NAMALWA (cell line): Measurements from ENCODE around the gene NPHP4.

ENCODE experiments used
- DNase-seq: peaks from one replicate; pipeline ENCODE4 v3.0.0-alpha.2; 2015; ENCODE audit warnings: low spot score

The NPHP4 gene

DNA sequence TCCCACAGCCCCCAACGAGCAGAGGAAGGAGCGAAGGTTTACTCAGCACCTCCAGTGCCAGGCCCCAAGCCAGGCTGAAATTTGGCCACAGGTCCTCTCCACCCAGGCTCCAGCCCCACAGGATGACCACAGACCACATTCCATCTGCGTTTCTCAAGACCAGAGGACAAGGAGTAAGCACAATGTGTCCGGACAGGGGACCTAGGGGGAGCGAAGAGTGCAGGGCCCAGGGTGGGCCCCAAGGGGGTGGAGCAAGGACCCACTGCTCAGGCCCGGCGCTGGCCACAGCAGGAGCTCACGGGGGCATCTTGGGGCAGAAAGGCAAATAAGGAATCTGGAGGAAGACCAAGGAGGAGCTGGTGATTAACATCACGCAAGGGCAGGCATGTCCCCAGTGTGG, 100.5 kb downstream of the NPHP4 start:
- DNase-seq: no peak

DNA sequence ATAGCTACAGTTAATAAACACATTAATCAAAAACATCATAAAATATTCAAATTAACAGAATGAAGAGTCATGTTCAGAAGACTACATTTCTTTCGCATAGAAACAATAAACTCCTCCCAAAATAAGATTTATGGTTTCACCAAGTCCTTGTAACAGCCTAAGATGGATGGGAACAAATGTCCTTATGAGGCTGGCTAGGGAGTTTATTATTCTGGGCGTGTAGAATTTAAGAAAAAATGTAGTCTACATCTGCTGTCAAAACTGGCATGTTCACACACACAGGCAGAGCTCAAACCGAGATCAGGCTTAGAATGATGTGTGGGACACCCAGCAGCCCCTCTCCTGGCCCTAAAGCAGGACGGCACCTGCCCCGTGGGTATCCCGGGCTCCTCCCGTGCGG, 101.1 kb downstream of the NPHP4 start:
- DNase-seq: no peak

DNA sequence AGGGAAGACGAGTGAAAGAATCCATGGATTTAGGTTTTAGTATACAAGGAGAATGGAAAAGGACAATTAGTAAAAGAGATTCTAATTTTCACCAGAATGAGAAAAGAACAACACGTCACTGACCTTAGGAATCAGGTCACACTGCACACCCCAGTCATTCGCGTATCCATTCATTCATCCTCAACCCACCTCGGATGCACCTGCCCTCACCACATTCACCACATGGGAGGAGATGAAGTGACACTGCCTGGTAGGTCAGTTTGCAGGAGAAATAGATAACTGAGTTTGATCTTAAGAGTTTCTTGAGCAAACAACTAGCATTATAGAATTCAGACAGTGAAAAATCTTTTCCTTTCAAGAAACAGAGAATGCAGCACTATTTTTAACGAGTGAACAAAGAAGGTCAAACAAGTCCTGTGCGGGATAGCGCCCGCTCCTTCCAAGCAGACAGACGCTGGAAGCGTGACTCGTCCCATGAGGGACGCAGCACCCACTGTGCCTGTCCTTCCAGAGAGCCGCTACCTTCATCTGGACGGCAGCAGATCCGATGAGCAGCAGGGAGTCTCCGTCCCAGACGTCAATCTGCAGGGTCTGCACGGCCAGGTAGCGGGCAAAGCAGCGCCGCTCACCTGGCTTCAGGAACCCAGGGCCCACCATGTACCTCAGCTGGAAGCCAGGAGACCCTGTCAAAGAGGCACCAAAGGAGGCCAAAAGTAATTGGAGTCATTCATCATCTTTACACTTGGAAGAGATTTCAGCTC, 101.7 kb downstream of the NPHP4 start:
- no peak for DNase-seq

DNA sequence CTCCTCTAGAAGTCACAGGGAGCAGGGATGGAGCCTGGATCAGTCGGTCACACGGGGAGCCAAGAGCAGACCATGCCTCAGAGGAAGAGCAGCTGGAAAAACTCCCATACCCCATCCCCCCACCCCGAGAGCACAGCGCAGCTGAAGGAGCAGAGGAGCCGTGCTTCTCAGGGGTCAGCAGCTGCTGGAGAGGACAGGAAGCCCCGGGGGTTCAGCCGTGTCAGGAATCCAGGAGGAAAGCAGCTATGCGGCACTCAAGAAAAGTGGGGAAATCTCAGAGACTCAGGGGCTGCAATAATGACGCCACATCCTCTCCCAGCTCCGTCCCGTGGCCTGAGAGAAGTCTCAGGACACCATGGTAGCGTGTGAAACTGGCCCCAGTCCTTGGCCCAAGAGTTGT, 102.3 kb downstream of the NPHP4 start:
- no peak for DNase-seq

DNA sequence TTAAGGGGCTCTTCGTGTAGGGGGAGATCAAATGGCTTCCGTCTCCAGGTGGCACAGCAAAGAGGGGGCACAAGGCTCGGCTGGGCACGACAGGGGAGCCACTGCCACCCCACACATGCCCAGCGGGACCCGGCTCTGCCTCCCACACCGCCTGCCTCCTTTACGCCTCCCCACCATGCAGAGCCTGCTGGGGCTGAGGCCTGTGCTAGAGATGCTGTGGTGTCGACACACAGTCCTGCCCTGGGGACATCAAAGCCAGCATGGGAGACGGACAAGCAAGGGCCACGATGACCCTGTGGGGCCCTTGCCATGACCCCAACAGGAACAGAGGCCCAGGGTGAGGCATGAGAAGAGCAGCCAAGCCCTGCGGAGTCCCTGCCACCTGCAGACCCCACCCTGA, 102.8 kb downstream of the NPHP4 start:
- no peak for DNase-seq

DNA sequence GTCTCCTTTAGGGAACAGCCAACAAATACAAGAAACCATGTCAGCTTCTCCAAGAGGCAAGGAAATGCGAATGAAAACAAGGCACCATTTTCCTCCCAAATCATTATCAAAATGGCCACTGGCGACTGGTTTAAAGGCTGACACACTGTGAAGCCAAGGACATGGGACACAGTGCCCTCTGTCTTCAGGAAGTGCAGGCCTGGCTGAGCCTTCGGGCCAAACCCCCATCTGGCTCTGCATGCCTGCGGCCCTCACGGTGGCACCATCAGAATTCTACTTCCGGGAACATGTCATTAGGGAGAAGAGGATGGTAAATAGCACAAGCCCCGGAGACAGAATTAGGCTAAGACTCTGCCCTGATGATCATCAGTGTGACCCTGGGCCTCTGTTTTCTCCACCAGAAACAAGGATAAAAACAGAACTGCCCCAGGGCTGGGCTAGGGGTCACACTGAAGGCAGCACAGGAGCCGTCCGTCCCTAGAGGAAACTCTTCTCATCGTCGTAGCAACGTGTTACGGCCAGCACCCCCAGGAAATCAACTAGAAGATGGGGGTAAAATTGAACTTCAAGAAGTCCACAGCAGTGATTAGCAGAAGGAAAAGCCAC, 103.5 kb downstream of the NPHP4 start:
- DNase-seq: no peak

DNA sequence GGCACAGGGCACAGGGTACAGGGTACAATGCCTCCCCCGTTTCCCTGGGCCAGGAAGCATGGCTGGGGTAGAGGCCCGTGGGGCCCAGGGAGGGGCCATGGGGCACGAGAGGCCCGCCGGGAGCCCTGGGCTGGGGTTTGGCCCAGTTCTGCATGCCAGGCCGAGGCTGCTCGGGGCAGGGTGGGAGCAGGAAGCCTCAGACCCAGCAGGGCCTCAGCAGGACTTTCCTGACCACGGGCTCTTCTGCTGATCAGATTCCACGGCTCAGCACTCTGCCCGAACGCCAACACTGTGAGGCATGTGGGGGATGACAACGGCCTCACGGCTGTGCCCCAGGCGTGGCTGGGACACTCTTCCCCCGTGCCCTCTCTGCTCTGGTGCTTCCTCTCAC, 104.3 kb downstream of the NPHP4 start:
- no peak for DNase-seq

DNA sequence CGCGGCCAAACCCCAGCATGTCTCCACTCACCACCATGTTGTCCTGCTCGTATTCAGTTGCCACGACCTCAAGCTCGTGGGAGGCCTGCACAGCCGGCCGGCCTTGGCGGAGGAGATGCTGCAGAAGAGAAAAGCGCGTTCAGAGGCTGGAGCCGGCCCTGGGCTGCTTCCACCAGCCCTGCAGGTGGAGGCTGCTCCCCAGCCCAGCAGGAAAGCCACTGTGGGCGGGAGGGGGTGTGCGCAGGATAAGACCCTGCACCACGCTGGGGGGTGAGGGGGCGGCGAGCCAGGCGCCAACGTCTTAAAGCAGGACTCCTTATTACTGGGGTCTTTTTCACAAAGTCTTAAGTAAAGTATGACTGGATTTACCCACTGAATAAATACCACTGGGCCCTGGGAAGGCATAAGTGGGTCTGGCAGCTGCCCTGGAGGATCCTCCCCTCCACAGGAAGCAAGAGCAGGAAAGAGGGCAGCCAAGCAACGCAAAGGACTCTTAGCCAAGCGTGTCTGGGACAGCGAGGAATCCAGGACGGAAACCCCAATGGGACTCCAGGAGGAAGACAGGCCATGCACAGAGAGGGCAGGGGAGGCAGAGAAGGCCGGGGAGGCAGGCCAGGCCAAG, 104.8 kb downstream of the NPHP4 start:
- no peak for DNase-seq

DNA sequence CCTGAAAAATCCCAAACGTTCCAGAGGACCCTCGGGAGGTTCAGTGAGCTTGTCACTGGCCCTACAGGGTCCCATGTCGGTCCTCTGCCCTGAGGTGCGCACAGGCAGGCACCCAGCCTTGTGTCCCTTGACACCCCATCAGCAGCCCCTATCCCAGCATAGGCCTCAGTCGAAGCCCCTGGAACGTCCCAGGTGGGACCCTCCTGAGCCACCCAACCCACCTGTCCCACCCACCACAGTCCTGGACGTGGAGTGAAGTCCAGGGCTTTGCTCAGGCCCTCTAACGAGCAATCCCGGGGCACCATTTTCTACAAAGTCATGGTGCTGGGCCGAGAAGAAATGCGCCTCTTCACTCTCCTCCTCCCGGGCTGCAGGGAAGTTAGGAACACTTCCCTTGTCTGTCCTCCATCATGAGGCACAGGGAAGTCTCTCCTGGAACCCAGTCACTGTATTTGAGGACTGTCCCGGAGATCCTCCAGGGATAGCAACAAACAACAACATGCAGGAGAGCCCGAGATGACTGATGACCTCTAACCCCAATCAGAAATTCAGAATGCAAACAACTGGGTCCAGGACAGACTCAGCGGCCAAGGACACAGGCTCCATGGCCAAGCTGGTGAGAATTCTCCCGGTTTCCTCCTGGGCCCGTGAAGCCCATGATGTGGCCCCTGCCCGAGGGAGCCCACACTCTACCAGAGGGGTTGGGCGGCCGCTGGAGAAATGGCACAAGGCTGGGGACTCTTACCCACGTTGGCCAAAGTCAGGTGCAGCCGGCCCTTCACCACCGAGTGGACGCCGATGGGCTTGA, 105.5 kb downstream of the NPHP4 start:
- DNase-seq: no peak

DNA sequence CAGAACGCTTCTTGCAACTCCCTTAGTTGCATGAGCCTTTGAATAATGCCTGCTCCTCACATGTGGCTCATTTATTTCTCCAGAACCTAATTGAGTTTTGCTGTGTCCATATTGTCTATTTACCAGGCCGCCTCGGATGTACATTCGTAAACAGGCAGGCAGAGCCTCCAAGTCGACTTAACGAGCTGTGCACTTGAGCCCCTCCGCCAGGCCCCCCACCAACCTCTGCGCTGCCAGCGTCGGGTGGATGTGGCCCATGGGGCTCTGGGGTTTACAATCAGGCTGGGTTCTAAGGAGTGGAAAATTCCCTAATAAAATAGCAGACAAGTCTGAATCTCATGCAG, 106.1 kb downstream of the NPHP4 start:
- DNase-seq: no peak

DNA sequence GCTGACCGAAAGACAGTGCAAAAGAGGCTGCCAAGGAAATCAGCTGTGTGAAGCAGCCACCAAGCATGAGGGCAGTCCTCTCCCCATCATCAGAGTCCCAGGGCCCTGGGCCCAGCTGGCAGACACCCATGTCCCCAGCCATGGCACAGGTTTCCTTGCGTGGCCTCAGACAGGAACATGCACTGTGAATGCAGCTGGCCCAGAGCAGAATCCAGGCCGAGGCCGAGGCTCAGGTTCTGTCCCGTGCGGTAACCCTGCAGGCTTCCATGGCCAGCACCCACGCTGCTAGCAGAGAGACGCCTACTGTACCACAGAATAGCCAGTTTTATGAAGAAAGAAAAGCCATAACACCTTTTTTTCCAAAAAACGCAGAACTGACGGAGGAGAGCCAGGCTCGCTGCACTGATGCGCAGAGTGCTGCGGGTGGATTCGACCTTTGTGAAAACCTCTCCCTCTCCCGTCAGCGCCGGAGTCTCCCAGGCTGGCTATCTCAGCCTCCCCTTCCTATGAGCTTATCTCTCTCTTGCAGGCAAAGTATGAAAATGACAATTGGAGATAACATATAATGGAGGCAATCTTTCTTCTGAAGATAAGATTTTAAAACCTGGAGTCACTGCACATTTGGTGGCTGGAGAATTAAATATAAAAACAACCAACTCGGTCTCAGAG, 106.6 kb downstream of the NPHP4 start:
- DNase-seq: no peak

DNA sequence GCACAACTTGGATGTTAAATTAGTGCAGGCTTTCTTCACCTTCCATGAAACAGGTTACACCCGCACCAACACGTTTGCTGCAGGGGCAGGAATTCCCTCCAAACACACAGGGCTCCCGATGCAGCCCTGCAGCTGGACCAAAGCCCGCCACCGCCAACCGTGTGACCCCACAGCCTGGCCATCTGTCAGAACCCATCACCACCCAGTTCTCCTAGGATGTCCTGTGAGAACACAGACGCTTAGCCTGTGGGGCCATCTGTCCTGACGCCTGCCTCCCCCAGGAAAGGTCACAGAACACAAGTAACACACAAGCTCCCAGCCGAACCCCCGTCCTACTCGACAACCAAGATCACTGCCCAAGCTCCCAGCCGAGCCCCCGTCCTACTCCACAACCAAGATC, 108.1 kb downstream of the NPHP4 start:
- no peak for DNase-seq

DNA sequence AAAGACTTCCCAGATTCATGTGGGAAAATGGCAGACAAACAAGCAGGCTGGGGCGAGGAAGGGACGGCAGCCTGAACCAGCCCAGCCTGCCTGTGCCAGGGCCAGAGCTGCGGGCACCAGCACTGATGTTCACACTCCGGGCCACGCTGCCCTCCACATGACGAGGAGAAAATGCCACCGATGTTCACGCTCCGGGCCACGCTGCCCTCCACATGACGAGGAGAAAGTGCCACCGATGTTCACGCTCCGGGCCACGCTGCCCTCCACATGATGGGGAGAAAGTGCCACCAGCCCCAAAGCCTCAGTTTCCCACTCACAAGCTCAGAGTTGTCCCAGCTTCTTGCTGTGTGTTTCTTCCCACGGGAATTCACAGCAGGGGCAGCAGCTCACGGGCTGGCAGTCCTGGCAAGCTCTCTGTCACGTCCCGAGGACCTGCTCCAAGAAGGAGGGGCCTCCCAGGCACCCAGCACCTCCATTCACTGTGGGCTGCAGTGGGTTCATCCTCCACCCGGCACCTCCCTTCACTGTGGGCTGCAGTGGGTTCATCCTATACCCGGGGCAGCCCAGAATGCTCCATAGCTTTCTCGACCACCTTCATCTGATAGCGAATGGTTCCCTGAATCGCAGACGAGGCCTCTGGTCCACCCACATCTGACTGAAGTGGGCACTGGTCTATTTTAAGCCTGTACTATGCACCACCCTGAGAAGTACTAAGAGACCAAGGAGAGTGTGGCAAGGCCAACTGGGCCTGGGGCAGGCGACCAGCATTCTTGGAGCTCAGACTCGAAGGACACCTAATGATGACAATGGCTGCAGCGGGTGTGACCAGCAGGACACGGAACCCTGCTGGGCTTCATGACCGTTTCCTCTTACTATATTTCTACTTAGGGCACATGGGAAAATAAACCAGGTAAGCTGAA, 108.8 kb downstream of the NPHP4 start:
- no peak for DNase-seq

DNA sequence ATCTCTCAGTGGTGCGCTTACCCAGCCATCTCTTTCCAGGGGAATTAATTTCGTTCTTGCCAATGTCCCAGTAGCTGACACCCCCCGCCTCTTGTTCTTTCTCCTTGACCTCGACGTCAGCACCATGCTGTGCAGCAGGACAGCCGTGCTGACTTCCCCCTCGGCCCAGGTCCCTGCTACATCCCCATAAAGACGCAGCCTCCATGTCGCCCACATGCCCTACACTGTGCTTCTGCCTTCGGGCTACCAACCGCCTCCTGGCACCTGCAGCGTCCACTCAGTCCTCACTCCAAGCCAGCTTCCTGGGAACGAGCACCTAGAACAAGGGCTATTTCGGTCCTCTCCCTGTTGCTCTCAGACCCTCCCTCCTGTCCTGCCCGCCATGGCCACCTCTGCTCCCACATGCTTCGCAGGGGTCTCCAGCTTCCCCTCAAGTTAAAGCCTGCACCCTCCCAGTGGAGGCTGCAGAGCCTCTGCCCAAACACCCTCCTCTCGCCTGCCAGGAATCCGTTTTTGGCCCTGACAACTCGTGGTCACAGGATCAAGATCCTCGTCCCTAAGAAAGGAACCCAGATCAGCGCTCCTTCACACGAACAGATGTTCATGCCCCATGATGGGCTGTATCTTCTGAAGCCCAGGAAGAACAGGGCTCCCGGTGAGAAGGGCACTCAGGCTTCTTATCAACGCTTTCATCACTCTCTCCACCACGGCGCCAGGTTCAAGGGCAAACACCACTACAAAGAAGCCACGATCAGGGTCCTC, 109.7 kb downstream of the NPHP4 start:
- DNase-seq: no peak

DNA sequence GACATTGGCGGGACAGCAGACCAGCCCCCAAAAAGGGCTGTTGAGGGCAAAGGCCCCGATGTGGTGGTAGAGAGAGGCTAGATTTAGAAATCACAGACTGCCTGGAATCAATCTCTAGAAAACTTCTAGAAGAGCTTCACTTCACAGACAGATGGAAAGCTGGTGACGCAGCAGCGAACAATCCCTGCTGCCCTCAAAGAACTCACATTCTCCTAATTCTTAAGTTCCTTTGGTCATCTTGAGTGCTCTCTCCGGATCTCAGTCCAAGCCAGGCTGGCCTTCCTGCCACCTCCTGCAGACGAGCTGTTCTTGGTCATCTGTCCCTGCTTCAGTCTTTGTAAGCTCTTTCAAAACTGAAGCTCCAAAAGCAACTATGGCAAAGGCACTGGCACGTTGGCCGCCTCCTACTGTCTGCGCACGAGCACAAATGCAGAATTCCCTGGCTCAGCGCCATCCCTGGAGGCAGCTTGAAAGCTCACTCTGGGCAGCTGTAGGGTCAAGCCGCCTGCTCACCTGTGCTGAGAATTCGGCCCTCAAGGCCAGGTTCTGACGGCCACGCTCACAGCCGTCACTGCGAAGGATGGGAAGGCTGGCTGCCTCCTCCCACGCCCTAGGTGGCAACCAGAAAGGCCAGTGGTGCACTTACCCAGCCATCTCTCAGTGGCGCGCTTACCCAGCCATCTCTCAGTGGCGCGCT, 110.6 kb downstream of the NPHP4 start:
- no peak for DNase-seq

DNA sequence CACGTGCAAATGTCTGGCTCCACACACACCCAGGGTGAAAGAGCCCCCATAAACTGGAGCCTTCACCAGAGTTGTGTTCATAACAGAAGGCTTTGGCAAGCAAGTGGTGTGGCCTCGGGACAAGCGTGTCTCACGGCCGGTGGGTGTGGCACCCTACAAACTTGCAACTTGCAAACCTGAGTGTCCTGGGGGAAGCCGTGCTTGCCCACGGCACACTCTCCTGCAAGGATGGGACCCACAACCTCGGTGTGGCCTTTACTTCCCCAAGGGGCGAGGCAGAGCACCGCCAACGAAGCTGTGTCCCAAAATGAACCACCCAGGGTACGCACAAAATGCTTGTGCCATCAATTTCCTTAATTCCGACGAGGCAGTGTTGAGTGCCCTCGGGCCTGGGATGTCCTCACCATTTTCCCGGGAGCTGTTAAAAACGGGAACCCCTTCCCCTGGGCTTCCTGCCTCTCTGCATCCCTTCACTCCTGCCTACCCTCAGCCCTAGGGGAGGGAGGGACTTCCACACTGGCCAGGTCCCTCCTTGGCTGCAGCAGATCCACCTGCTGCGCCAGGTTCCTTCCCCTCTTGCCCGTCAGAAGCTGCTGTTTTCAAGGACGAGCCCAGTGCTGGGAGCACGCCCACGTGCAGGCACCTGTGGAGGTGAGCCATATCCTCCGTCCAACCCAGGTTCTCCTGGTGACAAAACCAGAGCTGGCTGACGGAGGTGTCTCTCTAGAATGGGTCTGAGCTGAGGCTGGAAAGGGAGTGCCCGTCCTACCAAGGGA, 111.4 kb downstream of the NPHP4 start:
- DNase-seq: no peak

DNA sequence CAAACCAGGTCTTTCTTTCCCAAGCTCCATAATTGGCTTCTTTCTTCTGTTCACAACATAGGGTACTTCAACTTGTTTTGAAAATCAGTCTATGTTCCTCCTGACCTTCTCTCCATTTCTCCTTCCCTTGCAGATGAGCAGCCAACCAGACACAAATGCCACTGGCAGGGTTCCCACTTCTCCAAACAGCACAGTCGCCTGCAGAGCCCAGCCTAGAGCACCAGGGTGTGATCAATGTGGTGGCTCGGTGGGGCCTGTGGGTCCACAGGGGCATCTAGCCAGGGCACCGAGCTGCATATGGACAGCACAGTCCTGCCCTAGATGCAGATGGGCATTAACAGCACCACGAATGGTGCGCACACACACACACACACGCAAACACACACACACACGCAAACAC, 112.8 kb downstream of the NPHP4 start:
- DNase-seq: no peak

DNA sequence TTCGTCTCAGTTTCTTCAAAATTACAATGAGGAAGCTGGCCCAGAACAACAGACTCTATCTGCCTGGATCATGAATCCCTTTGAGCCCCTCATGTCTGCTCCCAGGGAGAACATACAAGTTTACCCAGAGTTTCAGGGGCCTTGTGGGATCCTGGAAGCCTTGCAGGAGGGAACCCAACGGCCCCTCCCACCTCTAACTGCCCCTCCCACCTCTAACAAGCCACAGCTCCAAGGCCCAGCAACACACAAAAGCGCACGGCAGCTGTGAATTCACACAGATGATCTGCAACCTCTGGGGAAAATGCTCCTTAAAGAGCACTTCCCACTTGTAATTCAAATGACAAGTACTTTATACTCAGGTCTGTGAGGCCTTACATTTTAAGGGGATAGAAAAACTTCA, 113.3 kb downstream of the NPHP4 start:
- DNase-seq: no peak
